ENCODE measurements around the gene BET1L. TPM values are rescaled to one million over a fixed set of nuclear protein-coding genes. Genes with fewer than 3 reads are reported as not detected.

Gene BET1L
- polyA plus RNA-seq (2013), result 26.9 TPM

DNA sequence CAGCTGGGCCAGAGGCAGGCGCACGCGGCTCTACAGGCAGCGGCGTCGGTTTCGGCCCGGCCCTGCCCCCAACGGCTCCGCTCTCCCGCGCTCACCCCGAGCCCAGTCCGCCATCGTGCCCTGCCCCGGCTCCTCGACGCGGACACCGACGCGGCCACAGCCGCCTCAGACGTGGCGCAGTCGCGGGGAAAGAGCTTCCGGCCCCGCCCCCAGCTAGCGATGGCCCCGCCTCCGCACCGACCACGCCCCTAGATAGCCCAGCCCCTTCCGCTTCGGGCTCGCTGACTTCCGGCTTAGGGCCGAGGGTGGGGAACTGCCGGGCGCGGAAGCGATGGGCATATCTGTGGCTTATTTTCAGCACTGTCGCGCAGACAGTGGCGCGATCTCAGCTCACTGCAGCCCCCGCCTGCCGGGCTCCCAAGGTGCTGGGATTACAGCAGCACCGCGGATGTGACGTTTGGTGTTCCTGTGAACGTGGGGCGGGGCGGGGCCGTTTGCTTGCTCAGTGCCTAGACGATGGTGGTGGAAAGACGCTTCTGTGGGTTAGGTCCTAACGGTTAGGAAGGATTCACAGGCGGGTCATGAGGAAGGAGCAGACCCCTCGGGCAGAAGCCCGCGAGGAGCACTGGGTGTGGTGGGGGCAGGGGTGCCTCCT is at the start of gene BET1L, which contains the start of gene RIC8A:
Gene BET1L (minus strand): TSS at position 192 of the 655 bp plus-strand sequence. CDS start 78 bp downstream, at position 114.
Gene RIC8A (plus strand): TSS at position 501 of the 655 bp plus-strand sequence. CDS start 1,147 bp downstream, outside the sequence.
- no peaks in the 10 kb centered on the region for H3K9me3 ChIP-seq (ENCODE audit: control extremely low read depth in 1 of 5, control insufficient read depth in 4 of 5, insufficient read depth in 2 of 5, low read depth in 1 of 5, low read length in 4 of 5)
- DNase-seq, result peak; percentile 99 to 100 (median 100)
- ChIA-PET CTCF (interaction anchor here (0.9 to 1.9 kb wide), 7 partner anchors 10 to 241 kb away, joined by 3 to 5 read pairs (median 3); no protein-coding TSS in a partner anchor), POLR2A (interaction anchor here (0.8 to 1.5 kb wide), 3 partner anchors 30 to 43 kb away, joined by 3 to 11 read pairs (median 4); partner anchors contain the start of genes PSMD13 and SIRT3)
- peaks cover 13 to 61% (median 53%) of the 10 kb centered on the region in 4 experiments for H3K4me1 ChIP-seq (ENCODE audit: control extremely low read depth in 1 of 4, control insufficient read depth in 4 of 4, insufficient read depth in 4 of 4, low read length in 3 of 4)
- H3K27ac ChIP-seq (ENCODE audit: insufficient read depth in 1 of 2, low read depth in 1 of 2, low read length in 2 of 2, poor library complexity in 1 of 2, severe bottlenecking in 2 of 2), result peak within 1 kb of the TSS; percentile 92 to 97
- WGBS (ENCODE audit: insufficient coverage), result 0% methylated on average over 51 of the region's 63 CpGs
- H3K27me3 ChIP-seq (replicated peaks in 2 of 5; ENCODE audit: control insufficient read depth in 4 of 5, insufficient read depth in 5 of 5, low read length in 4 of 5), result no peaks in the 10 kb centered on the region
- H3K4me3 ChIP-seq (ENCODE audit: control insufficient read depth in 1 of 7, extremely low read depth in 1 of 7, insufficient read depth in 4 of 7, low read depth in 2 of 7, low read length in 6 of 7), result peak within 1 kb of the TSS; percentile 79 to 99 (median 92)
- peaks cover 9 to 57% (median 44%) of the 10 kb centered on the region in 4 experiments for H3K36me3 ChIP-seq (ENCODE audit: control insufficient read depth in 4 of 4, insufficient read depth in 4 of 4, low read length in 3 of 4)

- POLR2A ChIA-PET, result no interaction called here
- CTCF ChIA-PET, result interaction anchor here (1.2 kb wide), 1 partner anchor 20 kb away, joined by 4 read pairs; no protein-coding TSS in a partner anchor
Observed at GRCh38 chr11:255816-256215, 48.6 kb upstream of the BET1L start.

DNA sequence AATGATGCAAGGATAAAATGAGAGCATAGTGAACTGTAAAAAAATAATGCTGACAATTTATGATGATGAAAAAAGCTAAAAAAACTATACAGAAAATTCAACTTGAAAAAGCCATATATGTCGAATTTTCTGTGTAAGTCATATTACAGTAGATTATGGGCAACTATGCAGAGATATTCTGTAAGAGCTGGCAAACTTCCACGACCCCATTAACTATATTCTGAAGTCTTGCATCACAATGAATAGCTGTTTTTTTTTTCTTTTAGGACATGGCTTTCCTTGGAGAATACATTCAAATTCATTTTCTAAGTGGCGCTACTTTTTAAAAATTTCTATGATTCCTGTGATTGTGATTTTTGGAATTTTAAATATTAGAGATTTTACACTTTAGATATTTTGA is 48.0 kb upstream of the BET1L start:
- ChIA-PET CTCF (interaction anchor here (0.7 to 1.2 kb wide), 2 partner anchors 14 to 21 kb away, joined by 3 to 4 read pairs; no protein-coding TSS in a partner anchor), POLR2A (interaction anchor here (0.6 kb wide), 1 partner anchor 202 kb away, joined by 3 read pairs; no protein-coding TSS in a partner anchor)
- 83% methylated on average over 1 of the region's 3 CpGs for WGBS (ENCODE audit: insufficient coverage)
- H3K4me3 ChIP-seq (ENCODE audit: control insufficient read depth in 1 of 7, extremely low read depth in 1 of 7, insufficient read depth in 4 of 7, low read depth in 2 of 7, low read length in 6 of 7), result no peak overlapping the region
- peaks cover 6 to 38% (median 28%) of the 10 kb centered on the region in 4 experiments for H3K36me3 ChIP-seq (ENCODE audit: control insufficient read depth in 4 of 4, insufficient read depth in 4 of 4, low read length in 3 of 4)
- DNase-seq, result no peak
- H3K27me3 ChIP-seq (replicated peaks in 2 of 5; ENCODE audit: control insufficient read depth in 4 of 5, insufficient read depth in 5 of 5, low read length in 4 of 5), result no peaks in the 10 kb centered on the region
- H3K4me1 ChIP-seq (ENCODE audit: control extremely low read depth in 1 of 4, control insufficient read depth in 4 of 4, insufficient read depth in 4 of 4, low read length in 3 of 4), result peaks cover 0 to 20% (median 5%) of the 10 kb centered on the region in 4 experiments
- H3K9me3 ChIP-seq (ENCODE audit: control extremely low read depth in 1 of 5, control insufficient read depth in 4 of 5, insufficient read depth in 2 of 5, low read depth in 1 of 5, low read length in 4 of 5), result no peaks in the 10 kb centered on the region
- H3K27ac ChIP-seq (ENCODE audit: insufficient read depth in 1 of 2, low read depth in 1 of 2, low read length in 2 of 2, poor library complexity in 1 of 2, severe bottlenecking in 2 of 2), result no peak overlapping the region

More at GRCh38 chr11:255816-256215, 48.6 kb upstream of the BET1L start:
- peaks cover 0 to 20% (median 5%) of the 10 kb centered on the region in 4 experiments for H3K4me1 ChIP-seq (ENCODE audit: control extremely low read depth in 1 of 4, control insufficient read depth in 4 of 4, insufficient read depth in 4 of 4, low read length in 3 of 4)
- no peaks in the 10 kb centered on the region for H3K9me3 ChIP-seq (ENCODE audit: control extremely low read depth in 1 of 5, control insufficient read depth in 4 of 5, insufficient read depth in 2 of 5, low read depth in 1 of 5, low read length in 4 of 5)
- no peak overlapping the region for H3K4me3 ChIP-seq (ENCODE audit: control insufficient read depth in 1 of 7, extremely low read depth in 1 of 7, insufficient read depth in 4 of 7, low read depth in 2 of 7, low read length in 6 of 7)
- no peak overlapping the region for H3K27ac ChIP-seq (ENCODE audit: insufficient read depth in 1 of 2, low read depth in 1 of 2, low read length in 2 of 2, poor library complexity in 1 of 2, severe bottlenecking in 2 of 2)
- DNase-seq, result no peak
- peaks cover 6 to 32% (median 23%) of the 10 kb centered on the region in 4 experiments for H3K36me3 ChIP-seq (ENCODE audit: control insufficient read depth in 4 of 4, insufficient read depth in 4 of 4, low read length in 3 of 4)
- 100% methylated on average over 2 of the region's 2 CpGs for WGBS (ENCODE audit: insufficient coverage)
- H3K27me3 ChIP-seq (replicated peaks in 2 of 5; ENCODE audit: control insufficient read depth in 4 of 5, insufficient read depth in 5 of 5, low read length in 4 of 5), result no peaks in the 10 kb centered on the region

DNA sequence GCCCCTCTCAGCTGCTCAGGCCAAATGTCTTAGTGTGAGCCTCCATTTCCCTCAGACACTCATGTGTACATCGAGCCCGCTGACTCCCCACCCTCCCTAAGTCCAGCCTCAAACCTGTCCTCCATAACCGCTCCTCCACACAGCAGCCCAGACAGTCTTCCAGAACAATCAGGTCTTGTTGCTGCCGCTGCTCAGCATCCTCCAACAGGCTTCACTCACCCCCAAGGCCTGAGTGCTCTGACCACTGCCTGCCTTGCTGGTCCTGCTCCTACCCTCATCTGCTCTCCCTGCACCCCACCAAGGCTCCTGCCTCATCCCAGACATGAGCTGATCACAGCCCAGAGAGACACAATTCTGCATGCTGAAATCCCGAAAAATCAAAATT is 46.7 kb upstream of the BET1L start:
- Histone ChIP-seq H3K27ac (ENCODE audit: insufficient read depth in 1 of 2, low read depth in 1 of 2, low read length in 2 of 2, poor library complexity in 1 of 2, severe bottlenecking in 2 of 2) (no peak overlapping the region), H3K9me3 (ENCODE audit: control extremely low read depth in 1 of 5, control insufficient read depth in 4 of 5, insufficient read depth in 2 of 5, low read depth in 1 of 5, low read length in 4 of 5) (no peaks in the 10 kb centered on the region), H3K27me3 (replicated peaks in 2 of 5; ENCODE audit: control insufficient read depth in 4 of 5, insufficient read depth in 5 of 5, low read length in 4 of 5) (no peaks in the 10 kb centered on the region), H3K4me1 (ENCODE audit: control extremely low read depth in 1 of 4, control insufficient read depth in 4 of 4, insufficient read depth in 4 of 4, low read length in 3 of 4) (peaks cover 0 to 20% (median 5%) of the 10 kb centered on the region in 4 experiments), H3K4me3 (ENCODE audit: control insufficient read depth in 1 of 7, extremely low read depth in 1 of 7, insufficient read depth in 4 of 7, low read depth in 2 of 7, low read length in 6 of 7) (no peak overlapping the region), H3K36me3 (ENCODE audit: control insufficient read depth in 4 of 4, insufficient read depth in 4 of 4, low read length in 3 of 4) (peaks cover 11 to 50% (median 38%) of the 10 kb centered on the region in 4 experiments)
- no peak for DNase-seq
- CTCF ChIA-PET, result interaction anchor here (0.9 to 3.8 kb wide), 4 partner anchors 11 to 47 kb away, joined by 3 to 24 read pairs (median 5); partner anchors contain the start of gene BET1L
- POLR2A ChIA-PET, result no interaction called here
- 87% methylated on average over 3 of the region's 5 CpGs for WGBS (ENCODE audit: insufficient coverage)

DNA sequence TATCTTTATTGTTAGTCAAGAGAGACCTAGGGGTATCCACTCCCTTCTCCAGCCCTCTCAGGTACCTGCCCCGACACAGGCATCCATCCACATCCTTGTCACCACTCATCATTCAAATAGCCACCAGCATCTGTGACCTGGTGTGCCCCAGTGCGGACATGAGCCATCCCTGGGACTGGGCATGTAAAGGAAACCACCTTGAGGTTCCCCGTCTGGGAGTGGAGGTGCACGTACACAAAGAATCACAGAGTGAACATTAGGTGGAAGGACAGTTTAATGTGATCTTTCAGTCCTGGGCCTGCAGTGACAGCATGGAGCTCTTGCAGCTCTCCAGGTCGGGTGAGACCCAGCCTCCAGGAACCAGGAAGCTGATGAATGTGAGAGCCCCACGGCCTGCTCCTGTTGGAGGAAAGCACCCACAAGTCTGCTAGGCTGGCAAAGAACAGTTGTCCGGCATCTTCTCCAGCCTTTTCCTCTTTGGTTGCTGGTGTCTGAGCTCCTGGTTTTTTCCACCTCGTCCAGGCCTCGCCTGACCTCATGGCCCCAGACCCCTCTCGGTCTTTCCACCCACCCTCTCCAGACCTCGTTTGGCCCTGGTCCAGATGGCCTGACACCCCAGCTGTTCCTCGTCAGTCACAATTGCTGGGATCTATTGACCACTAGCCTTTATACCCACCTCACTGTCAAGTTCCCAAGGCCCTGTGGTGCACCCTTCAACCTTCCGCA is 46.1 kb upstream of the BET1L start:
- Histone ChIP-seq H3K9me3 (ENCODE audit: control extremely low read depth in 1 of 5, control insufficient read depth in 4 of 5, insufficient read depth in 2 of 5, low read depth in 1 of 5, low read length in 4 of 5) (no peaks in the 10 kb centered on the region), H3K27me3 (replicated peaks in 2 of 5; ENCODE audit: control insufficient read depth in 4 of 5, insufficient read depth in 5 of 5, low read length in 4 of 5) (no peaks in the 10 kb centered on the region), H3K4me3 (ENCODE audit: control insufficient read depth in 1 of 7, extremely low read depth in 1 of 7, insufficient read depth in 4 of 7, low read depth in 2 of 7, low read length in 6 of 7) (no peak overlapping the region), H3K27ac (ENCODE audit: insufficient read depth in 1 of 2, low read depth in 1 of 2, low read length in 2 of 2, poor library complexity in 1 of 2, severe bottlenecking in 2 of 2) (no peak overlapping the region), H3K4me1 (ENCODE audit: control extremely low read depth in 1 of 4, control insufficient read depth in 4 of 4, insufficient read depth in 4 of 4, low read length in 3 of 4) (peaks cover 0 to 19% (median 5%) of the 10 kb centered on the region in 4 experiments), H3K36me3 (ENCODE audit: control insufficient read depth in 4 of 4, insufficient read depth in 4 of 4, low read length in 3 of 4) (peaks cover 14 to 56% (median 43%) of the 10 kb centered on the region in 4 experiments)
- ChIA-PET CTCF (interaction anchor here (0.8 to 3.8 kb wide), 6 partner anchors 9 to 144 kb away, joined by 3 to 24 read pairs (median 4); partner anchors contain the start of gene BET1L), POLR2A (no interaction called here)
- 96% methylated on average over 13 of the region's 13 CpGs for WGBS (ENCODE audit: insufficient coverage)
- no peak for DNase-seq

GRCh38 chr11:252666-253065 is 45.5 kb upstream of the BET1L start:
- no peak for DNase-seq
- 100% methylated on average over 6 of the region's 8 CpGs for WGBS (ENCODE audit: insufficient coverage)
- Histone ChIP-seq H3K4me3 (ENCODE audit: control insufficient read depth in 1 of 7, extremely low read depth in 1 of 7, insufficient read depth in 4 of 7, low read depth in 2 of 7, low read length in 6 of 7) (no peak overlapping the region), H3K36me3 (ENCODE audit: control insufficient read depth in 4 of 4, insufficient read depth in 4 of 4, low read length in 3 of 4) (peaks cover 15 to 62% (median 47%) of the 10 kb centered on the region in 4 experiments), H3K9me3 (ENCODE audit: control extremely low read depth in 1 of 5, control insufficient read depth in 4 of 5, insufficient read depth in 2 of 5, low read depth in 1 of 5, low read length in 4 of 5) (no peaks in the 10 kb centered on the region), H3K27me3 (replicated peaks in 2 of 5; ENCODE audit: control insufficient read depth in 4 of 5, insufficient read depth in 5 of 5, low read length in 4 of 5) (no peaks in the 10 kb centered on the region), H3K27ac (ENCODE audit: insufficient read depth in 1 of 2, low read depth in 1 of 2, low read length in 2 of 2, poor library complexity in 1 of 2, severe bottlenecking in 2 of 2) (no peak overlapping the region), H3K4me1 (ENCODE audit: control extremely low read depth in 1 of 4, control insufficient read depth in 4 of 4, insufficient read depth in 4 of 4, low read length in 3 of 4) (peaks cover 0 to 13% (median 5%) of the 10 kb centered on the region in 4 experiments)
- POLR2A ChIA-PET, result interaction anchor here (0.6 kb wide), 1 partner anchor 111 kb away, joined by 3 read pairs; no protein-coding TSS in a partner anchor
- CTCF ChIA-PET, result interaction anchor here (0.8 to 5.1 kb wide), 6 partner anchors 8 to 144 kb away, joined by 3 to 61 read pairs (median 8); partner anchors contain the start of genes NLRP6 and PSMD13

Measured in common myeloid progenitor, CD34-positive (primary cell).